ENCODE measurements around the gene CREB3L1. TPM values are rescaled to one million over a fixed set of nuclear protein-coding genes. Genes with fewer than 3 reads are reported as not detected.

Gene CREB3L1
- total RNA-seq, 1 donor from 2014 or later = 6.1 TPM

GRCh38 chr11:46248289-46249102 lies 29.0 kb upstream of the CREB3L1 start:
- peaks cover 11% of the 10 kb centered on the region for H3K4me1 Mint-ChIP-seq (ENCODE audit: low read depth, unreplicated experiment)
- H3K36me3 Mint-ChIP-seq (ENCODE audit: unreplicated experiment) = no peaks in the 10 kb centered on the region

GRCh38 chr11:46249103-46249937 lies 28.1 kb upstream of the CREB3L1 start:
- peaks cover 11% of the 10 kb centered on the region for H3K4me1 Mint-ChIP-seq (ENCODE audit: low read depth, unreplicated experiment)
- peaks cover 3% of the 10 kb centered on the region for H3K27me3 Mint-ChIP-seq (ENCODE audit: unreplicated experiment)
- peaks cover 3% of the 10 kb centered on the region for H3K9me3 Mint-ChIP-seq (ENCODE audit: unreplicated experiment)
- DNase-seq = no peak
- peak overlapping the region; percentile 59 for H3K27ac Mint-ChIP-seq (ENCODE audit: unreplicated experiment)
- no peak overlapping the region for H3K4me3 Mint-ChIP-seq (ENCODE audit: unreplicated experiment)
- TF ChIP-seq, protein P1, sequence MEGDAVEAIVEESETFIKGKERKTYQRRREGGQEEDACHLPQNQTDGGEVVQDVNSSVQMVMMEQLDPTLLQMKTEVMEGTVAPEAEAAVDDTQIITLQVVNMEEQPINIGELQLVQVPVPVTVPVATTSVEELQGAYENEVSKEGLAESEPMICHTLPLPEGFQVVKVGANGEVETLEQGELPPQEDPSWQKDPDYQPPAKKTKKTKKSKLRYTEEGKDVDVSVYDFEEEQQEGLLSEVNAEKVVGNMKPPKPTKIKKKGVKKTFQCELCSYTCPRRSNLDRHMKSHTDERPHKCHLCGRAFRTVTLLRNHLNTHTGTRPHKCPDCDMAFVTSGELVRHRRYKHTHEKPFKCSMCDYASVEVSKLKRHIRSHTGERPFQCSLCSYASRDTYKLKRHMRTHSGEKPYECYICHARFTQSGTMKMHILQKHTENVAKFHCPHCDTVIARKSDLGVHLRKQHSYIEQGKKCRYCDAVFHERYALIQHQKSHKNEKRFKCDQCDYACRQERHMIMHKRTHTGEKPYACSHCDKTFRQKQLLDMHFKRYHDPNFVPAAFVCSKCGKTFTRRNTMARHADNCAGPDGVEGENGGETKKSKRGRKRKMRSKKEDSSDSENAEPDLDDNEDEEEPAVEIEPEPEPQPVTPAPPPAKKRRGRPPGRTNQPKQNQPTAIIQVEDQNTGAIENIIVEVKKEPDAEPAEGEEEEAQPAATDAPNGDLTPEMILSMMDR (IDR thresholded peaks at IDR 0.05; ENCODE audit: partially characterized antibody, unreplicated experiment) = no peak
- no peaks in the 10 kb centered on the region for H3K36me3 Mint-ChIP-seq (ENCODE audit: unreplicated experiment)

More at GRCh38 chr11:46248289-46249102, 29.0 kb upstream of the CREB3L1 start:
- Mint-ChIP-seq H3K4me3 (ENCODE audit: unreplicated experiment) (no peak overlapping the region), H3K9me3 (ENCODE audit: unreplicated experiment) (peaks cover 3% of the 10 kb centered on the region), H3K27me3 (ENCODE audit: unreplicated experiment) (peaks cover 5% of the 10 kb centered on the region), H3K27ac (ENCODE audit: unreplicated experiment) (no peak overlapping the region)
- TF ChIP-seq, protein P1 (IDR thresholded peaks at IDR 0.05; ENCODE audit: partially characterized antibody, unreplicated experiment) = no peak
- DNase-seq = no peak

DNA sequence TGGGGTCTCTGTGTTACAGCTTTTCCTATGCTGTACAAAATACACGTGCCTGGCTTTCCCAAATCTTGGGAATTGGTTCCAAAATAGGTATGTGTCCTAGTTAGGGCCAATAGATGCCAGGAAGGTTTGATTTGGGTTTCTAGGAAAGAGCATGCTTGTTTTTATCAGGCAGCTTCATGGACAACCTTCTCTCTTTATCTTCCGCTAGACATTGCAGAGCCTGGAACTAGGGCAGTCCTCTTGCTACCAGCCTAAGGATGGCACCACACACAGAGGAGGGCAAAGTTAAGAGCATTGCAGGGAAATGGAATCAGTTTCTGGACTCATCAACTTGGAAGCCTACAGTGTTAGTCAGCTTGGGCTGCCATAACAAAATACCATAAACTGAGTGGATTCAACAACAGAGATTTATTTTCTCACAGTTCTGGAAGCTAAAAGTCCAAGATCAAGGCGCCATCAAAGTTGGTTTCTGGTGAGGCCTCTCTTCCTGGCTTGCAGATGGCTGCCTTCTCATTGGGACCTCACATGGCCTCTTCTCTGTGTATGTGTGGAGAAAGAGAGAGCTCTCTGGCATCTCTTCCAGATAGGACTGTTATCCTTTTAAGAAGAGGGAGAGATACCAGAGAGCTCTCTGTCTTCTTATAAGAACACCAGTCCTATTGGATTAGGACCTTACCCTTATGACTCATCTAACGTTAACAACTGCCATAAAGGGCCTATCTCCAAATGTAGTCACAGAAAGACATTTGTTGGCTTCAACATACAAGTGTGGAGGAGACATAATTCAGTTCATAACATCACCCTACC lies 27.3 kb upstream of the CREB3L1 start:
- Mint-ChIP-seq H3K36me3 (ENCODE audit: unreplicated experiment) (no peaks in the 10 kb centered on the region), H3K27ac (ENCODE audit: unreplicated experiment) (no peak overlapping the region), H3K9me3 (ENCODE audit: unreplicated experiment) (peaks cover 3% of the 10 kb centered on the region), H3K27me3 (ENCODE audit: unreplicated experiment) (peaks cover 3% of the 10 kb centered on the region), H3K4me1 (ENCODE audit: low read depth, unreplicated experiment) (peaks cover 11% of the 10 kb centered on the region), H3K4me3 (ENCODE audit: unreplicated experiment) (no peak overlapping the region)
- no peak for DNase-seq
- TF ChIP-seq, protein P1 (IDR thresholded peaks at IDR 0.05; ENCODE audit: partially characterized antibody, unreplicated experiment) = no peak

DNA sequence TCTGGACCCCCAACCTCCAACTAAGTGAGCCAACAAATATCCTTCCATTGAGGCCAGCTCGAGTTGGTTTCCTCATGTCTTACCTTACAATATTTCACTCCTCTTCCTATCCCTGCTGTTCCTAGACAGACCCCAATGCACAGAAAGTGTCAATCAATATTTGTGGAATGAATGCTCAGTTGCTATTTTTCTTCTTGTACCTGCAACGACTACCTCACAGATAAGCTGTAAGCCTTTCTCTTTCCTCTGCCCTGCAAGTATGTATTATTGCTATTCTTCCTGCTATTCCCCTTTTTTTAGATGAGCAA lies 26.8 kb upstream of the CREB3L1 start:
- H3K27me3 Mint-ChIP-seq (ENCODE audit: unreplicated experiment) = peaks cover 3% of the 10 kb centered on the region
- no peak overlapping the region for H3K4me3 Mint-ChIP-seq (ENCODE audit: unreplicated experiment)
- H3K27ac Mint-ChIP-seq (ENCODE audit: unreplicated experiment) = no peak overlapping the region
- no peaks in the 10 kb centered on the region for H3K36me3 Mint-ChIP-seq (ENCODE audit: unreplicated experiment)
- peaks cover 1% of the 10 kb centered on the region for H3K9me3 Mint-ChIP-seq (ENCODE audit: unreplicated experiment)
- no peak for DNase-seq
- peaks cover 11% of the 10 kb centered on the region for H3K4me1 Mint-ChIP-seq (ENCODE audit: low read depth, unreplicated experiment)
- TF ChIP-seq, protein P1 (IDR thresholded peaks at IDR 0.05; ENCODE audit: partially characterized antibody, unreplicated experiment) = no peak
